HFF-Myc (cell line): ENCODE measurements around the gene ATP2A2.

Experiments used
- DNase-seq: peaks from one replicate; pipeline ENCODE4 v3.0.0-alpha.2; 2011; ENCODE audit warnings: low read depth; ENCODE audit errors: extremely low read depth
- H3K4me3 ChIP-seq: replicated peaks from 2 replicates; pipeline ENCODE4 v1.5.1; 2011; ENCODE audit warnings: low read depth, mild to moderate bottlenecking, control low read depth, low read length
- TF ChIP-seq, protein P1 (sequence below): IDR thresholded peaks from 2 replicates; pipeline ENCODE4 v1.5.1; 2012; ENCODE audit warnings: mild to moderate bottlenecking, low read depth, low read length, control low read depth; ENCODE audit errors: missing control alignments

Gene ATP2A2

GRCh38 chr12:110258466-110258865 is 22.6 kb upstream of the ATP2A2 start:
- H3K4me3 ChIP-seq = no peak overlapping the region
- TF ChIP-seq, protein P1, sequence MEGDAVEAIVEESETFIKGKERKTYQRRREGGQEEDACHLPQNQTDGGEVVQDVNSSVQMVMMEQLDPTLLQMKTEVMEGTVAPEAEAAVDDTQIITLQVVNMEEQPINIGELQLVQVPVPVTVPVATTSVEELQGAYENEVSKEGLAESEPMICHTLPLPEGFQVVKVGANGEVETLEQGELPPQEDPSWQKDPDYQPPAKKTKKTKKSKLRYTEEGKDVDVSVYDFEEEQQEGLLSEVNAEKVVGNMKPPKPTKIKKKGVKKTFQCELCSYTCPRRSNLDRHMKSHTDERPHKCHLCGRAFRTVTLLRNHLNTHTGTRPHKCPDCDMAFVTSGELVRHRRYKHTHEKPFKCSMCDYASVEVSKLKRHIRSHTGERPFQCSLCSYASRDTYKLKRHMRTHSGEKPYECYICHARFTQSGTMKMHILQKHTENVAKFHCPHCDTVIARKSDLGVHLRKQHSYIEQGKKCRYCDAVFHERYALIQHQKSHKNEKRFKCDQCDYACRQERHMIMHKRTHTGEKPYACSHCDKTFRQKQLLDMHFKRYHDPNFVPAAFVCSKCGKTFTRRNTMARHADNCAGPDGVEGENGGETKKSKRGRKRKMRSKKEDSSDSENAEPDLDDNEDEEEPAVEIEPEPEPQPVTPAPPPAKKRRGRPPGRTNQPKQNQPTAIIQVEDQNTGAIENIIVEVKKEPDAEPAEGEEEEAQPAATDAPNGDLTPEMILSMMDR = no peak
- no peak for DNase-seq

GRCh38 chr12:110262442-110263388 is 18.3 kb upstream of the ATP2A2 start:
- DNase-seq = no peak
- TF ChIP-seq, protein P1 = no peak
- no peak overlapping the region for H3K4me3 ChIP-seq

- DNase-seq = no peak
- TF ChIP-seq, protein P1 = no peak
Observed at GRCh38 chr12:110266381-110266960, 14.6 kb upstream of the ATP2A2 start.

GRCh38 chr12:110266980-110267620 is 13.9 kb upstream of the ATP2A2 start:
- DNase-seq = peak; percentile 94
- TF ChIP-seq, protein P1 = no peak
- peak overlapping the region; percentile 12; the same call in 1 of the 2 replicates for H3K4me3 ChIP-seq

More at GRCh38 chr12:110266381-110266960, 14.6 kb upstream of the ATP2A2 start:
- H3K4me3 ChIP-seq = 0 out of 2 replicates have a peak overlapping the region, but pooled peaks have one; percentile 12

- TF ChIP-seq, protein P1 = no peak
- DNase-seq = peak; percentile 76
- H3K4me3 ChIP-seq = no peak overlapping the region
Observed at GRCh38 chr12:110269622-110270124, 11.4 kb upstream of the ATP2A2 start.

- peak; percentile 42 for DNase-seq
- H3K4me3 ChIP-seq = no peak overlapping the region
- TF ChIP-seq, protein P1 = no peak
Observed at GRCh38 chr12:110270125-110270962, 10.7 kb upstream of the ATP2A2 start.
